Motor neuron (in vitro differentiated cells): ENCODE measurements around the gene NTSR2. TPM values are rescaled to one million over a fixed set of nuclear protein-coding genes. Genes with fewer than 3 reads are reported as not detected.
"Not testable (repeated sequence)": the region's sequence is repeated elsewhere in the genome, so short reads cannot be mapped to it uniquely, and the experiment has no call there.

Source experiments
- ATAC-seq, 8 experiments: fragments of 200-7000 bp; cut with Tn5 transposase; replicated peaks in 6 of 8; 2 replicates each; pipeline ENCODE4 v1.8.0; 2021; ENCODE audit warnings: mild to moderate bottlenecking in 8 of 8, moderate library complexity in 8 of 8
- H3K27ac ChIP-seq, 2 donors: fragments of 250-450 bp; sonication (Bioruptor Pico); 2 replicates each; pipeline ENCODE4 v1.9.0; 2021; ENCODE audit warnings: antibody characterized with exemption in 2 of 2, mild to moderate bottlenecking in 2 of 2, moderate library complexity in 1 of 2
- H3K4me1 ChIP-seq, 2 donors: fragments of 250-450 bp; sonication (Bioruptor Pico); replicated peaks in 1 of 2; 2 replicates each; pipeline ENCODE4 v1.6.1; 2021; ENCODE audit warnings: antibody characterized with exemption in 2 of 2, mild to moderate bottlenecking in 2 of 2, moderate library complexity in 1 of 2
- H3K4me3 ChIP-seq, 5 donors: fragments of 250-450 bp; sonication (Bioruptor Pico); 2 replicates each; pipeline ENCODE4 v1.9.0; 2021; ENCODE audit warnings: antibody characterized with exemption in 5 of 5, mild to moderate bottlenecking in 5 of 5, moderate library complexity in 4 of 5
- WGBS, 10 experiments: fragments of 450-650 bp; shearing (Covaris generic); methylation state at CpG; one replicate each; pipeline ENCODE4 v1.0.0; 2022; 5-methylcytosine and 5-hydroxymethylcytosine counted together
- in situ Hi-C, 9 experiments: fragments of 400-800 bp; cut with MboI; loops; one replicate each; pipeline ENCODE4 v1.15.0; 2021; ENCODE audit warnings: low sequenced_read_pairs in 9 of 9, low pct_unique_long_range_greater_than_20kb in 2 of 9; ENCODE audit not compliant: unreplicated experiment in 9 of 9
- total RNA-seq, 8 experiments: library from RNA; unstranded; fragments of 300-600 nt; gene quantifications; 2 replicates each; pipeline versions ENCODE4 v1.2.3 to v1.2.4, GENCODE V29; 2022

Gene NTSR2
- total RNA-seq, 8 experiments from 2014 or later = 0.11 TPM; not detected in 7

DNA sequence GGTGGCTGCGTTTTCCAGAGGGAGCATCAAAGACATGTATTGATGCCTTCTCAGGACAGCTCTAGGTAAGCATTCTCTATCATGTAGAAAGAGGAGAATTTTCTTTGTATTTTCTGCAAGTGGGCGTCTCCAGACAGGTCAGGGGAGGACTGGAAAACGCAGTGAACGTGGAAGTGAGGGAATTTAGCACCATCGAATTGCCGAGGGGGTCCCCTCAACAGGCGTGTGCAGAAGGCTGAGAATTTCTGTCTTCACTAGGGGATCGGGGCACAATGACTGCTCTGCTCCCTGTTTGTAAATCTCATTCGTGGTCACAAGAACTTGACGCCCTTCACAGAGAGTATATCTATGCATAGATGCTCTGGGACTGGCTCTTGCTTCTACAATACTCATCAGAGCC, 5.0 kb upstream of the NTSR2 start:
- Histone ChIP-seq H3K27ac (no peak overlapping the region), H3K4me3 (no peak overlapping the region), H3K4me1 (peaks cover 0 to 8% of the 10 kb centered on the region in 2 donors)
- no peak for ATAC-seq
- in situ Hi-C loops = loop anchor here in 3 of 9 experiments (25.0 kb wide), 2 partner anchors 112 to 262 kb away; no protein-coding TSS in a partner anchor
- WGBS, 10 experiments = 17 to 80% (median 60%) methylated on average over 1 to 8 of the region's 10 CpGs; no CpG with 5 or more reads in 1 of the 10 experiments

- Histone ChIP-seq H3K4me1 (peaks cover 0 to 7% of the 10 kb centered on the region in 2 donors), H3K4me3 (no peak overlapping the region), H3K27ac (no peak overlapping the region)
- in situ Hi-C loops = no loop called here
- WGBS, 10 experiments = 0 to 83% (median 55%) methylated on average over 1 to 3 of the region's 3 CpGs
- ATAC-seq = no peak
Measured at GRCh38 chr2:11672407-11672806, 2.4 kb upstream of the NTSR2 start.

- H3K4me1 ChIP-seq = peaks cover 0 to 3% of the 10 kb centered on the region in 2 donors
- H3K4me3 ChIP-seq = no peak overlapping the region
- in situ Hi-C loops = no loop called here
- H3K27ac ChIP-seq = no peak overlapping the region
- 0 to 88% (median 60%) methylated on average over 1 to 12 of the region's 16 CpGs; no CpG with 5 or more reads in 1 of the 10 experiments for WGBS, 10 experiments
- ATAC-seq = no peak
Measured at GRCh38 chr2:11667866-11668637, 1.9 kb downstream of the NTSR2 start.

DNA sequence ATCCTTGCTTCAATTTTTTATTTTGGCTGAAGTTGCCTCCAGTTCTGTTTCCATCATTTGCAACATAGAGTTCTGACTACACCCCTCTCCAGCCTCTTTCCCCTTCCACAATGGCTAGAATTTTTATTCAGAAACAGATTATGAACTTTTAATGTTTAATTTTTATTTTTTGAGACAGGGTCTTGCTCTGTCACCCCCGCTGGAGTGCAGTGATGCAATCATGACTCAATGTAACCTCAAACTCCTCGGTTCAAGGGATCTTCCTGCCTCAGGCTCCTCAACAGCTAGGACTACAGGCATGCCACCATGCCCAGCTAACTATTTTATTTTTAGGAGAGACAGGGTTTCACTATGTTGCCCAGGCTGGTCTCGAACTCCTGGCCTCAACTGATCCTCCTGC, 2.8 kb downstream of the NTSR2 start:
- Histone ChIP-seq H3K4me3 (no peak overlapping the region), H3K27ac (no peak overlapping the region), H3K4me1 (peaks cover 0 to 3% of the 10 kb centered on the region in 2 donors)
- ATAC-seq = no peak
- in situ Hi-C loops = no loop called here
- 20 to 84% (median 40%) methylated on average over 1 to 3 of the region's 3 CpGs; no CpG with 5 or more reads in 1 of the 10 experiments for WGBS, 10 experiments

GRCh38 chr2:11665510-11666362, 4.3 kb downstream of the NTSR2 start:
- peaks cover 0 to 3% of the 10 kb centered on the region in 2 donors for H3K4me1 ChIP-seq
- H3K4me3 ChIP-seq = no peak overlapping the region
- in situ Hi-C loops = no loop called here
- 38 to 73% (median 49%) methylated on average over 1 to 7 of the region's 10 CpGs; no CpG with 5 or more reads in 5 of the 10 experiments for WGBS, 10 experiments
- no peak for ATAC-seq
- no peak overlapping the region for H3K27ac ChIP-seq

GRCh38 chr2:11665028-11665427, 5.0 kb downstream of the NTSR2 start:
- 0 to 83% (median 40%) methylated on average over 1 to 7 of the region's 11 CpGs; no CpG with 5 or more reads in 3 of the 10 experiments for WGBS, 10 experiments
- in situ Hi-C loops = no loop called here
- Histone ChIP-seq H3K4me1 (peaks cover 0 to 2% of the 10 kb centered on the region in 2 donors), H3K27ac (no peak overlapping the region), H3K4me3 (no peak overlapping the region)
- no peak for ATAC-seq

GRCh38 chr2:11663427-11663826, 6.6 kb downstream of the NTSR2 start:
- 30 to 100% (median 91%) methylated on average over 1 to 2 of the region's 2 CpGs for WGBS, 10 experiments
- no peak overlapping the region for H3K4me3 ChIP-seq
- in situ Hi-C loops = no loop called here
- no peak for ATAC-seq
- H3K4me1 ChIP-seq = no peaks in the 10 kb centered on the region
- no peak overlapping the region for H3K27ac ChIP-seq

GRCh38 chr2:11662882-11663281, 7.1 kb downstream of the NTSR2 start:
- no peak for ATAC-seq
- H3K27ac ChIP-seq = no peak overlapping the region
- no peak overlapping the region for H3K4me3 ChIP-seq
- H3K4me1 ChIP-seq = no peaks in the 10 kb centered on the region
- in situ Hi-C loops = no loop called here

GRCh38 chr2:11661891-11662435, 8.0 kb downstream of the NTSR2 start:
- Histone ChIP-seq H3K4me3 (no peak overlapping the region), H3K4me1 (no peaks in the 10 kb centered on the region), H3K27ac (no peak overlapping the region)
- WGBS, 10 experiments = 25 to 86% (median 80%) methylated on average over 2 to 12 of the region's 18 CpGs; no CpG with 5 or more reads in 1 of the 10 experiments
- ATAC-seq = no peak
- in situ Hi-C loops = no loop called here

GRCh38 chr2:11660396-11660795, 9.6 kb downstream of the NTSR2 start:
- H3K4me3 ChIP-seq, H3K4me1 ChIP-seq, ATAC-seq, in situ Hi-C loops, H3K27ac ChIP-seq: not testable (repeated sequence)
- WGBS, 10 experiments = 20 to 80% (median 73%) methylated on average over 1 to 2 of the region's 2 CpGs; no CpG with 5 or more reads in 6 of the 10 experiments

DNA sequence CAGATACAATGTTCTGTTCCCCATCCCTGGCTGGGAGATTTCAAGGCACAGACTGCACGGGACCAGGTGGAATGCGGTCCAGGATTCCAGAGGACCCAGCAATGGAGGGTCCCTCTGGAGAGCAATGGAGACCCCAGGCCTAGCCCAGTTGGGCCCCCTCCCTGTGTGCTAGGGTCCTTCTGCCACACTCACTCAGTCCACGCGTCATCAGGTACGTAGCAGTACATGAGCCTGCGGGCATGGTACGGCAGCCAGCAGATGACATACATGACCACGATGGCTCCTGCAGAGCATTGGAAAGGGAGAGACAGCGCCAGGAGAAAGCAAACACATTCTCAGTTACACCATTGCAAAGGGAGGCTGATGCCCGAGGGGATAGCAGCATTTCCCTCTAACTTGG, 10.1 kb downstream of the NTSR2 start:
- ATAC-seq = no peak
- in situ Hi-C loops = no loop called here
- 38 to 94% (median 82%) methylated on average over 2 to 7 of the region's 10 CpGs; no CpG with 5 or more reads in 4 of the 10 experiments for WGBS, 10 experiments
- Histone ChIP-seq H3K4me1 (no peaks in the 10 kb centered on the region), H3K27ac (no peak overlapping the region), H3K4me3 (no peak overlapping the region)

GRCh38 chr2:11659115-11659475, 10.9 kb downstream of the NTSR2 start:
- no peak for ATAC-seq
- WGBS, 10 experiments = 20 to 100% (median 97%) methylated on average over 1 to 4 of the region's 11 CpGs; no CpG with 5 or more reads in 4 of the 10 experiments
- in situ Hi-C loops = no loop called here
- Histone ChIP-seq H3K27ac (no peak overlapping the region), H3K4me3 (no peak overlapping the region), H3K4me1 (no peaks in the 10 kb centered on the region)
